ENCODE results near the gene RITA1.
"Not testable (repeated sequence)": the region's sequence is repeated elsewhere in the genome, so short reads cannot be mapped to it uniquely, and the experiment has no call there.

RITA1 gene, protein sequence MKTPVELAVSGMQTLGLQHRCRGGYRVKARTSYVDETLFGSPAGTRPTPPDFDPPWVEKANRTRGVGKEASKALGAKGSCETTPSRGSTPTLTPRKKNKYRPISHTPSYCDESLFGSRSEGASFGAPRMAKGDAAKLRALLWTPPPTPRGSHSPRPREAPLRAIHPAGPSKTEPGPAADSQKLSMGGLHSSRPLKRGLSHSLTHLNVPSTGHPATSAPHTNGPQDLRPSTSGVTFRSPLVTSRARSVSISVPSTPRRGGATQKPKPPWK

DNA sequence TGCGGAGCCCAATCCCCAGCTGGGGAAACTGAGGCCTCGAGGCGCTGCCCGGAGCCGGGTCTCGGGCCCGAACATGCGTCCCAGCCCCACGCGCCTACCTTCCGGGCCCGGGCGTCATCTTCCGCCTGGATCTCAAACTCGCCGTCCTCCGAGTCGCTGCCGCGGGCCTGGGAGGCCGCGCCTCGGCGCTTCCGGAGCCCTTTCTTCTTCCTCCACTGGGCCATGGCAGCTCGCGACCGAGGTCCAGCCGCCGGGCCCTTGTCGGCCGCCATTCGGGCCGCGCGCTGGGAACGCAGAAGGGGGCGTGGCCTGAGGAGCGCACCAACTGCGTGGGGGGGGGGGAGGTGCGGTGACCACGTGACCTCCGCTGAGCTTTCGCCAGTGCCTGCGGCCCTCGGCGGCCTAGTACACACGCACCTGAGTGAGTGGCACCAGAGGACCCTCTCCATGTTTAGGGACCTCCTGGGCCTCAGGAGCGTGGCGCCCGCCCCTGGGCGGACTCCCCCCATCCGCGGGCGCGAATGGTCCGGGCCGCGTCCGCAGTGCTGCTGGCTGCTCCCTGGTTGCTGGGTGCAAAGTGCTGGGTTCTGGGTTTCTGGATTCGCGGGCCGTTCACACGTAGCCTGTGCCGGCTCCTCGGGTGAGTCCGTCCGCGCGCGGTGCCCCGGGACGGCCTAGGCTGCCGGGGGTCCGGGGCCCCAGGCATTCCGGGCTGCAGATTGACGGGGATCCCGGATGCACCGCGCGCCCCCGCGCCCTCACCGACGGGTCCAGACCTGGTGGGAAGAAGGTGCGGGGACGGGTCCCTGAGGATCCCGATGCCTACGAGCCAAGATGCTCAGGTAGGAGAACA lies at the start of gene RITA1, which contains the start of gene DDX54:
TSS of gene RITA1 (plus strand) at position 542 of the 853 bp plus-strand sequence. CDS start 1,026 bp downstream, outside the sequence.
TSS of gene DDX54 (minus strand) at position 299 of the 853 bp plus-strand sequence. CDS start at position 272, 27 bp downstream.
- peak; percentile 85 for DNase-seq

DNA sequence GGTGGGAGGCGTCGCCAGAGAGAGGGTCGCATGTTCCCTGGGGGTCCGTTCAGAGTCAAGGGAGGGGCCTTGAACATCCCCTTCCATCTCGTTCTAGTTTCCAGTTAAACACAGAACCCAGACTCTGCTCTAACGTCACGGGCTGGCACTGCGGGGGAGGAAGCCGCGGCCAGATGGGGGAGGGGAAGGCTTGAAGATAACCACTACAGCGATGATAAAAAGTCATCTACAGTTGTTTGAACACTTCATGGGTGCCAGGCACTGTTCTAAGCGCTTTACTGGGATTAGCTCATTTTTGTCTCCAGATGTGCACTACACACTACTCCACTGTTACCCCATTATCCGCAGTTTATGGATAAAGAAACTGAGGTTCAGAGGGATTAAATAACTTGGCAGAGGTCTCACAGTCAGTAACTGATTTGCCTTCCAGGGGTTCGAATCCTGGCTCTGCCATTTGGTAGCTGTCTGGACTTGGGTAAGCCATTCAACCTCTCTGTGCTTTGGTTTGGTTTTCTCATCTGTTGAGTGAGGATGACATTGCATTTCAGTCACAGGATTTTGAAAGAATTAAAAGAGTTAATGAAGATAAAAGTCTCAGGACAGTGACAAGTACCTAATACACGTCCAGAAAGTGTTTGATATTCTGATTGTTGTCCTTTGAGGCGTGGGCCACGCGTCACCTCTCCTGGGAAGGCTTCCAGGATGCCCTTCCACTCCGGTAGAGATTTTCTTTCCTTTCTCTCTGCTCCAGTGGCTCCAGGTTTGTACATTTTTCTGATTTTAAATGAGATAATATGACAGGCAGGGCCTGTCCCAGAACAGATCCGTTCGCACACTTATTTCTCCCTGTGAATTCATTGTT lies 49.2 kb upstream of the RITA1 start:
- peak; percentile 37 for DNase-seq

DNA sequence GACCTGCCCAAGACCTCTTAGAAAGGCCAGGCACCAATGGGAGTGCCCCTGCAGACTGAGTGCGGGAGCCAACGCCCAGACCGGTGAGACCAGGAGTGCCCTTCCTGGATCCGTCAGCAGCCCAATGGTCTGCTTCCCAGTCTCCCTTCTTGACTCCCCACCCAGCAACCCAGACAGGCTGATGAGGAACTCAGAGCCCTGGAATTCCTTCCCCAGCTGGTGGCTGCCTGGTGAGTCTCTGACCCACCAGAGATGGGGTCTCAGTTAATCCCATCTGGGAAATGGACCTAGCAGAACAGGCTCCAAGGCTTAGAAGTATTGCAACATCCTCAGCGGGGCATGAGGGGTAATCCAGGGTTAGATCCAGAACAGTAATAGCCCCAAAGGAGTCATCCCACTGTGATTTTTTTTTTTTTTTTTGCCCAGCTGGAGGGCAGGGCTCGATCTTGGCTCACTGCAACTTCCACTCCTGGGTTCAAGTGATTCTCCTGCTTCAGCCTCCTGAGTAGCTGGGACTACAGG lies 48.5 kb upstream of the RITA1 start:
- DNase-seq: no peak

DNA sequence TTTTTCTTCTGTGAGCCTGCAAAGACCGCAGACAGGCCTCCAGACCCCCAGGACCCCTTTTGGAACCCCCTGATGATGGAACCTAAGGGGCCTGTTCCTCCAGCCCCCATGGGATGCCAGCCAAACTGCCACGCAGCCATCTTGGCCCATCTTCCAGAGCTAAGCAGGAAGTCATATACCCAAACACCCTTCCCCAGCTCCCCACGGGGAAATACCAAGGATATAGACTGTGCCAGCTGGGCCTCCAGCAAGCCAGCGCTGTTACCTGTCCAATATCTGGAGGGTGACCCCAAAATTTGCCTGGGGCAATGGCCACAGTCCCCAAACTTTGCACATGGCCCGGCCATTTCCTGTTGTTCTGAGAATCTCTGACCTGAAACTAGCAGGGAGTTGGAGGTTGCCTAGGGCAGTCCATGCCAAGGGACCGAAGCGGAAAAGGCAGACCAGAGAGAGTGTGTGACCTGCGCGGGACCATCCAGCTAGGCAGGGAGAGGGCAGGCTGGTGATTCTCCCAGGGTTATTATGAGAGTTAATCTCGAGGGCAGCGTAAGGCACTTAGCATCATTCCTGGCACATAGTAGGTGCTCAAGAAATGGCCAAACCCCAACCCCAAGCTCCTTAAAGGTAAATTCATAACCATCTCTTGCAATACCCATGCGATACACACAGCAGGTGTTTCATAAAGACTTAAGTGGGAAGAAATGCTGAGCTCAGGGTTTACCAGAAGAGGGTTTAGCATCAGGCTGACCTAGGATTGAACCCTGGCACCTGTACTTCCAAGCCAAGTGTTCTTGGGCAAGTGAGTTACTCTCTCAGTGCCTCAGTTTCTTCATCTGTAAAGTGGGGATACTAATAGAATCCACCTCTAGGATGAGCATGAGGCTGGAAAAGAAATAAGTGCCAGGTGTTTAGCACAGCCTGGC lies 47.4 kb upstream of the RITA1 start:
- DNase-seq: no peak

DNA sequence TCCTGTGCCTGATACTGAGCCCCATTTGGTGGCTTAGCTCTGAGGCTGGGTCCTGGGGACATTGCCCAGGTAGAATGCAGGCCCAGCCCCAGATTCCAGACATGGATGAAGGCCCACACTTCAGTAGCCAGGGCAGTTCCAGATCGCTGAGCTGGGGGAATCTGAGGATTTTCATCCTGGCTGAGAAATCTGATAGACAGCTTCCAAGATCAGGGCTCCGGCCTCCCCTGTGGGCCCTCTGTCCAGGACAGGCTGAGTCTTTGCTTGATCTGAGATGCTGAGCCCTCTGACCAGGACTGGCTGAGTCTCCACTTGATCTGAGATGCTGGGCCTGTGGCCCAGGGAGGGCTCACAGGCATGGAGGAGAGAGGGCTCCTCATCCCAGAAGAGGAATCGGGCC lies 46.7 kb upstream of the RITA1 start:
- DNase-seq: no peak

DNA sequence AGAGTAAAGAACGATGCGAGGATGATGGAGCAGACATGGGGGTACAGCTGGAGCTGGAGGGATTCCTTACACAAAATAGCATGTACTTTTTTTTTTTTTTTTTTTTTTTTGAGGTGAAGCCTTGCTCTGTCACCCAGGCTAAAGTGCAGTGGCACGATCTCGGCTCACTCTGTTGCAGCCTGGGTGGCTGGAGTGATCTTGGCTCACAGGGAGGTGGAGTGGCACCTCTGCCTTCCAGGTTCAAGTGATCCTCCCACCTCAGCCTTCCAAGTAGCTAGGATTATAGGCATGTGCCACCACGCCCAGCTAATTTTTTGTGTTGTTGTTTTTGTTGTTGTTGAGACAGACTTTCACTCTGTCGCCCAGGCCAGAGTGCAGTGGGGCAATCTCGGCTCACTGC lies 44.8 kb upstream of the RITA1 start:
- no peak for DNase-seq

DNA sequence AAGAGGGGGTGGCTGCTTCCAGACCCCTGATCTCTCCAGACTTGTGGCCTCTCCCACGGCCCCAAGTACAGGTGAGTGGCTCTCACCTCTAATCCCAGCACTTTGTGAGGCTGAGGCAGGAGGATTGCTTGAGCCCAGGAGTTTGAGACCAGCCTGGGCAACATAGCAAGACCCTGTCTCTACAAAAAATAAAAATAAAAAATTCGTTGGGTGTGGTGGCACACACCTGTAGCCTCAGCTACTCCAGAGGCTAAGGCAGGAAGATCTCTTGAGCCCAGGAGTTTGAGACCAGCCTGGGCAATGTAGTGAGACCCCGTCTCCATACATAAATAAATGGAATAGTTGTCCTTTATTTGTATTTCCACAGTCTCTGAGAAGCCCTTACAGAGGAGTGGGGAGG lies 43.8 kb upstream of the RITA1 start:
- DNase-seq: not testable (repeated sequence)

DNA sequence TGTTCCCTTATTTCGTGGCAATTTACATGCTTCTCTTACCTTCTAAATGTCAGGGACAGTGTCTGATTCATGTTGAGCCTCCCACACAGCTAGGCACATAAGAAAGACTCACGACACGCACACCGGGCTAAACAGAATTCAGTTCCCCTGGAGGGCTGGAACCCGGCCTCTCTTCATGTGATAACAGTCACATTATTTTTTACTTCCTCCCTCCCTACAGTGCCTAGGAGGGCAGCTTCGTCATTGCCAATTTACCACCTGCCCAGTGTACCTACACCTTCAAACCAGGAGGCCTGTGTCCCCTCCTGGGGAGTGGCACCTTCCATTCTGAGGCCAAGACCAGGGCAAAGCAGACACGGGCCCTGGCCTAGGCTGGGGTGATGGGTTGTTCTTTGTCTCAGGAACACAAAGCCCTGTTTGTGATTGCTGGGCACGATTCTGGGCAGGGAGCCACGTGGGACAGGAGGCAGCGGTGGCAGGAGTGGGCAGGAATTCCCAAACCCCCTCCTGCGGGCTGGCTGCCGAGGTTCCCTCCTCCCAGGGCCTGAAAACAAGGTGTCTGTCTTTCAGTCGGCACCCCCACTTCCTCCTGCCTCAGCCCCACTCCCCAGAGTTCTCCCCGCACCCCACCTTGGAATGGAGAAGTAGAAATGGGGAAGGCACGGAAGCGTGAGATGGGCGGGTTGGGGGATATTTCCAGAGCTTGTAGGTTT lies 43.2 kb upstream of the RITA1 start:
- DNase-seq: no peak

DNA sequence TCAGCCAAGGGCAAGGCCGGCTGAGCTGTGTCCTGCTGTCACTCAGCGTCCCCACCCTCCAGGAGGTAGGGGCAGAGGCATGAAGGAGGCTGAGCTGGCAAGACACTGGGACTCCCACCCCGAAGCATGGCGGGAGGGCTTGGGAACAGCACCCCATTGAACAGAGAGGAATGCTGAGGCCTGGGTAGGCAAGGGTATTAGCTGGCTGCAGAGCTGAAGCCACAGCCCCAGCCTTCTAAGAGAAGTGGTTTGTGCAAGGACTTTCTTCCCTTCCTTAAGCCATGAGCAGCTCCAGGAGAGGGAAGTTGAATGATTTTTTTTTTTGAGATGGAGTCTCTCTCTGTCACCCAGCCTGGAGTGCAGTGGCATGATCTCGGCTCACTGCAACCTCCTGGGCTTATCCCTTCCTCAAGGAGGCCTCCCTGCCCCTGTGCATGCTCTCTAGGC lies 42.6 kb upstream of the RITA1 start:
- no peak for DNase-seq

DNA sequence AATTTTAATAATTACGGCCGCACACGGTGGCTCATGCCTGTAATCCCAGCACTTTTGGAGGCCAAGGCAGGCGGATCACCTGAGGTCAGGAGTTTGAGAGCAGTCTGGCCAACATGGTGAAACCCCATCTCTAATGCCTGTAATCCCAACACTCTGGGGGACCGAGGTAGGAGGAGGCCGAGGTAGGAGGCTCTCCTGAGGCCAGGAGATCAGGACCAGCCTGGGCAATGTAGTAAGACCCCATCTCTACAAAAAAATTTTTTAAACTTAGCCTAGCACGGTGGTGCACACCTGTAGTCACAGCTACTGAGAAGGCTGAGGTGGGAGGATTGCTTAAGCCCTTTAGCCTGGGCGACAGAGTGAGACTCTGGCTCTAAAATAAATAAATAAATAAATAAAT lies 41.6 kb upstream of the RITA1 start:
- no peak for DNase-seq

DNA sequence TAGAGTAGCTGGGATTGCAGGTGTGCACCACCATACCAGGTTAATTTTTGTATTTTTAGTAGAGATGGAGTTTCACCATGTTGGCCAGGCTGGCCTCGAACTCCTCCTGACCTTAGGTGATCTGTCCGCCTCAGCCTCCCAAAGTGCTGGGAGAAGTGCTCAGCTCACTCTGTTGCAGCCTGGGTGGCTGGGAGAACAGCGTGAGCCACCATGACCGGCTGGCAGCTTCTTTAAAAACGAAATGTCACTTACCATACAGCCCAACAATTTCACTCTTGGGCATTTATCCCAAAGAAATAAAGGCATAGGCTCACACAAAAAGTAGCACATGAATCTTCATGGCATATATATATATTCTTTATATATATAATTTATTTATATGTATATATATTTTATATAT lies 40.7 kb upstream of the RITA1 start:
- DNase-seq: no peak

DNA sequence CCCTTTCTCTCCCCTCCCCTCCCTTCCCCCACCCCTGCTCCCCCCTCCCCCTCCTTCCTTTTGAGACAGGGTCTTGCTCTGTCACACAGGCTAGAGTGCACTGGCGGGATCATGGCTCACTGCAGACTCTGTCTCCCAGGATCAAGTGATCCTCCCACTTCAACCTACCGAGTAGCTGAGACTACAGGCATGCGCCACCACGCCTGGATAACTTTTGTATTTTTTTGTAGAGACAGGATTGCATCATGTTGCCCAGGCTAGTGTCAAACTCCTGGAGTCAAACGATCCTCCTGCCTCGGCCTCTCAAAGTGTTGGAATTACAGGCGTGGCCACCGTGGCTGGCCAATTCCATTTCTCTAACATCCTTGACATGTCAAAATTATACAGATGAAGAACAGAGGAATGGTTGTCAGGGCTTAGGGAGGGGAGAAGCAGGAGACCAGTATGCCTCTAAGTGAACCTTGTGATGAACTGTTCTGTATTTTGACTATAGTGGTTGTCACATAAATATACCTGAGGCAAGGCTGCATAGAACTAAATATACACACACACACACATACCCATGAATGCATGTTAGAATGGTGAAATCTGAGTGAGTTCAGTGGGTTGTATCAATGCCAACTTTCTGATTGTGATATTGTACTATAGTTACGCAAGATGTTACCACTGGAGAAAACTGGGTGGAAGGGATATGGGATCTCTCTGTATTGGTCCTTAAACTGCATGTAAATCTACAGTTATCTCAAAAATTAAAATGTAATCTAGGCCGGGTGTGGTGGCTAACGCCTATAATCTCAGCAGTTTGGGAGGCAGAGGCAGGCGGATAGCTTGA lies 39.6 kb upstream of the RITA1 start:
- DNase-seq: no peak

DNA sequence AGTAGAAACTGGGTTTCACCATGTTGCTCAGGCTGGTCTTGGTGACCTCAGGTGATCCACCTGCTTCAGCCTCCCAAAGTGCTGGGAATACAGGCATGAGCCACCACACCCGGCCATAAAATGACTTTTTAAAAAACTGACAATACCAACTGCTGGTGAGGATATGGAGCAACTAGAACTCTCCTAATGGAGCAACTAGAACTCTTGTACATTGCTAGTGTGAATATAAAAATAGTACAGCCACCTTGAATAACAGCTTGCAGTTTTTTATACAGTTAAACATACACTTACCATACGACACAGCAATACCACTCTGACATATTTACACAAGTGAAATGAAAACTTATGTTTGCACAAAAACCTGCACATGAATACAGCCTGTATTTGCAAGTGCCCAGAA lies 38.5 kb upstream of the RITA1 start:
- no peak for DNase-seq

DNA sequence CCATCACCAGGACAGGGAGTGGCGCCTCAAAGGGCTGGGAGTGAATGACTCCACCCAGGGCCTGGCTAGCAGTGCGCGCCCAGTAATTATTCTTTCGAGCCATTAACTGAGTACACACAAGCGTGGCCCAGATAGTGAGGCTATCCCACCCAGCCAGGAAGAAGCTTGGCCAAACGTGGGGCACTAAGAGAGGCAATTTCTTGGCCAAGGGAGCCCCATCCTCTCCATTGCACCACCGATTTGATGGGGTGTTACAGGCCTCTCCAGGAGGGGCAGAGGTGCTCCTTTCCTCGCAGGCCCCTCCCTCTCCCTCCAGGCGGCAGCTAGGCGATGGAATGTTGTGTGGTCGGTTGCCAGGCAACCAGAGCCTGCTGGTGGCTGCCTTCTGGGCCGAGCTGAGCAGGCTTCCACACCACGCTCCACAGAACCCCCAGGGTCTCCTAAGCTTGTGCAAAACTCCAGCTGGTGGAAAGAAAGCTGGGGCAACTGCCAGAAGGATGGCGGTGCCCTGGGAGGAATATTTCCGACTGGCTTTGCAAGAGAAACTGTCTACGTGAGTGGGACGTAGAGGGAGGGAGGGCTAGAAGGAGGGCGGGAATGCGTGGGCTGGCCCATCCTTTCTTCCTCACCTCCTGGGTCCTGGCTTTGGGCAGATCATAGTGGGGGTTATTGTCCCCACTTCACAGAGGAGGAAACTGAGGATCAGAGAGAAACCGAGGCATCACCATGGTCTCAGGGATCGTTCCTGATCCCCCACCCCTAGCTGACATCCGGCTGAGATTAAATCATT lies 36.0 kb upstream of the RITA1 start, which contains the start of gene CFAP73:
TSS of gene CFAP73 (plus strand) at position 364 of the 790 bp plus-strand sequence. CDS start at position 498, 134 bp downstream.
- DNase-seq: no peak

DNA sequence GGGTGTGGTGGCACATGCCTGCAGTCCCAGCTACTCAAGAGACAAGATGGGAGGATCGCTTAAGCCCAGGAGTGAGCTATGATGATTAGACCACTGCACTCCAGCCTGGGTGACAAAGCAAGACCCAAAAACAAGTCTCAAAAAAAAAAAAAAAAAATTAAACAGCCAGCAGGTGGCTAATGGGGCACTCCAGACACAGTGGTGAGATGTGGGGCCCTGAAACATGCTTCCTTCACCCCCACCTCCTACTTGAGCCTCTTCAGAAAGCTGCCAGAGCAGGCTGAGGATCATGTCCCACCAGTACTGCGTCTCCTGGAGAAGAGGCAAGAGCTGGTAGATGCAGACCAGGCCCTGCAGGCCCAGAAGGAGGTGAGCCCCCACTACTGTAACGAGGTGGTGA lies 33.9 kb upstream of the RITA1 start:
- DNase-seq: no peak

DNA sequence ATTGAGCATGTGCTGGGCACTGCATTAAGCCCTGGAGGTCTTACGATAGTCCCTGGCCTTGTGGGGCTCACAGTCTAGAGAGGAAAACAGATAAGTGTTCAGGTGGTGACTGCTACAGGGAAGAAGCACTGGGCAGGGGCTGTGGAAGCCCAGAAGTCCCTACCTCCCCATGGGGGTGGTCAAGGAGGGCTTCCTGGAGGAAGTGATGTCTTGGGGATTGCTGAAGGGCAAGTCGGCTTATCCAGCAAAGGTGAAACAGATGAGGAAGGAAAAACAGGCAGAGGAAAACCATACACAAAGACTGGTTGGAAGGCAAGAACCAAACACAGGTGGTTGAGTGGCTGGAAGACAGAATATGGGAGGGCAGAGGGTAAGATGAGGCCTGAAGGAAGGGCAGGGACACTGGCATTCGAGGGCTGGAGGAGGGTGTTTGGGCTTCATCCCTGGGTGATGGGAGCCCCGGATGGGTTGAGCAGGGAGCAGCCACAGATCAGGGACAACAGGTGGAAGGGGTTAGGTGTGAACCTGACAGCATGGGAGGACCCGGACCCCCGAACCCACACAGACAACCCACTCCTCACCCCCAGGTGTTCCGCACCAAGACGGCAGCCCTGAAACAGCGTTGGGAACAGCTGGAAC lies 33.2 kb upstream of the RITA1 start:
- DNase-seq: no peak

DNA sequence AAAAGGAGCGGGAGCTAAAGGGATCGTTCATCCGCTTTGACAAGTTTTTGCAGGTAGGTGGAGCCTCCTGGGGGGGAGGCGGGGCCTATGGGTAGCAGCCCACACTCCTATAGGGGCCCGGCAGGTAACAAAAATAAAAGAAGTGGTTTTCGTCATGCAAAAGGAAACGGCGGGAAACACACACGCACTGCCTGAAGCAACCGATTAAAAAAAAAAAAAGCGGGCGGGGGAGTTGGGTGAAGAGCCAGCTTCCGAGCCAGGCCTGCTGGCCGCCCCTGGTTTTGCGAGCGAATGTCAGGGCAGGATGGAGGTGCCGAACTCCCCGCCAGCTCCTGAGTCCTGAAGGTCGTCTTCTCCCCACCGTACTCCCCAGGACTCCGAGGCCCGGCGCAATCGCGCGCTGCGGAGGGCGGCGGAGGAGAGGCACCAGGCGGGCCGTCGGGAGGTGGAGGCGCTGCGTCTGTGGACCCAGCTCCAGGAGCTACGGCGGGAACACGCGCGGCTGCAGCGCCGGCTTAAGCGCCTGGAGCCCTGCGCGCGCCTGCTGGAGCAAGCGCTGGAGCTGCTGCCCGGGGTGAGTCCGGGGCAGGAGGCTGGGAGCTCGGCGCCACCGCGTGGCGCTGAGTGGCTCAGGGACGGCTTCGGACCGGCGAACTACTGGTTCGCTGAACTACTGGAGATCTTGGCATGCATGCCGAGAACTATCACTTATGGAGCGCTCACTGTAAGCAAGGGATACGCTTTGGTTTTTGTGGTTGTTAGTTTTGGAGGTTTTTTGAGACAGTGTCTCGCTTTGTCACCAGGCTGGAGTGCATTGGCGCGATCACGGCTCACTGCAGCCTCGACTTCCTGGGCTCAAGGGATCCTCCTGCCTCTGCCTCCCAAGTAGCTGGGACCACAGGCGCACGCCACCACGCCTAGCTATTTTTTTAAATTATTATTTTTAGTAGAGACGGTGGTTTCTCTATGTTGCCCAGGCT lies 32.4 kb upstream of the RITA1 start:
- DNase-seq: peak; percentile 60

Data from activated CD4-positive, alpha-beta T cell treated with anti-CD3 and anti-CD28 coated beads, Interleukin-2, amount 50 U/mL, for 16 hours (primary cell).